NCI-H748 (cell line): ENCODE results near the gene IGFBP5.

Source experiments
- DNase-seq: peaks from one replicate; lab custom pipeline; 2025; ENCODE audit not compliant: unreplicated experiment; lab: John Stamatoyannopoulos, UW

IGFBP5 gene

GRCh38 chr2:216690456-216690852 is 4.9 kb downstream of the IGFBP5 start:
- no peak for DNase-seq

- no peak for DNase-seq
These were observed 6.0 kb downstream of the IGFBP5 start for GRCh38 chr2:216689397-216689796.

- DNase-seq, result no peak
These were observed 6.5 kb downstream of the IGFBP5 start for GRCh38 chr2:216688731-216689340.

GRCh38 chr2:216687646-216688045 is 7.7 kb downstream of the IGFBP5 start:
- DNase-seq, result no peak

- DNase-seq, result no peak
These were observed 8.2 kb downstream of the IGFBP5 start for GRCh38 chr2:216687111-216687510.

GRCh38 chr2:216685327-216685875 is 9.9 kb downstream of the IGFBP5 start:
- DNase-seq, result no peak

- no peak for DNase-seq
These were observed 11.5 kb downstream of the IGFBP5 start for GRCh38 chr2:216683846-216684245.

- DNase-seq, result no peak
These were observed 13.7 kb downstream of the IGFBP5 start for GRCh38 chr2:216681683-216682082.

GRCh38 chr2:216680951-216681629 is 14.3 kb downstream of the IGFBP5 start:
- DNase-seq, result no peak

GRCh38 chr2:216679658-216680024 is 15.7 kb downstream of the IGFBP5 start:
- no peak for DNase-seq

GRCh38 chr2:216678813-216679657 is 16.3 kb downstream of the IGFBP5 start:
- no peak for DNase-seq

- no peak for DNase-seq
These were observed 17.3 kb downstream of the IGFBP5 start for GRCh38 chr2:216678098-216678465.

GRCh38 chr2:216677439-216678097 is 17.8 kb downstream of the IGFBP5 start:
- DNase-seq, result no peak

- no peak for DNase-seq
These were observed 18.7 kb downstream of the IGFBP5 start for GRCh38 chr2:216676630-216677029.

- DNase-seq, result no peak
These were observed 21.0 kb downstream of the IGFBP5 start for GRCh38 chr2:216674376-216674775.

GRCh38 chr2:216673609-216674008 is 21.7 kb downstream of the IGFBP5 start:
- no peak for DNase-seq

GRCh38 chr2:216673021-216673420 is 22.3 kb downstream of the IGFBP5 start:
- no peak for DNase-seq

GRCh38 chr2:216672466-216672865 is 22.9 kb downstream of the IGFBP5 start:
- DNase-seq, result no peak

GRCh38 chr2:216671791-216672343 is 23.5 kb downstream of the IGFBP5 start:
- DNase-seq, result peak; percentile 18

GRCh38 chr2:216671081-216671411 is 24.3 kb downstream of the IGFBP5 start:
- peak; percentile 45 for DNase-seq
